Stimulated activated effector memory CD8-positive, alpha-beta T cell treated with anti-CD3 and anti-CD28 coated beads, Interleukin-12 subunit alpha, Interleukin-12 subunit beta, amount 100 ng/mL, for 72 hours (primary cell): Measurements from ENCODE around the gene CCDC127.
A peak's percentile ranks its signal among the peaks of the same experiment; 100 is the strongest.
"Not testable (repeated sequence)": the region's sequence is repeated elsewhere in the genome, so short reads cannot be mapped to it uniquely, and the experiment has no call there.

ENCODE experiments used
- ATAC-seq: fragments of 150-1000 bp; cut with Tn5 transposase; 2 replicates; pipeline ENCODE4 v1.10.0; 2021
- DNase-seq, 2 donors: peaks; one replicate each; pipeline ENCODE4 v3.0.0; 2021 to 2022; ENCODE audit warnings: low spot score in 2 of 2
- H3K27ac Mint-ChIP-seq: one replicate; pipeline ENCODE4 v1.8.0; 2022; ENCODE audit warnings: mild to moderate bottlenecking, mixed read lengths
- H3K36me3 Mint-ChIP-seq: one replicate; pipeline ENCODE4 v1.8.0; 2022; ENCODE audit warnings: mild to moderate bottlenecking, mixed read lengths
- H3K4me1 Mint-ChIP-seq: one replicate; pipeline ENCODE4 v1.8.0; 2022; ENCODE audit warnings: mixed read lengths
- H3K4me3 Mint-ChIP-seq: one replicate; pipeline ENCODE4 v1.8.0; 2022; ENCODE audit warnings: mild to moderate bottlenecking, mixed read lengths
- H3K9me3 Mint-ChIP-seq: one replicate; pipeline ENCODE4 v1.8.0; 2022; ENCODE audit warnings: mixed read lengths

The CCDC127 gene

DNA sequence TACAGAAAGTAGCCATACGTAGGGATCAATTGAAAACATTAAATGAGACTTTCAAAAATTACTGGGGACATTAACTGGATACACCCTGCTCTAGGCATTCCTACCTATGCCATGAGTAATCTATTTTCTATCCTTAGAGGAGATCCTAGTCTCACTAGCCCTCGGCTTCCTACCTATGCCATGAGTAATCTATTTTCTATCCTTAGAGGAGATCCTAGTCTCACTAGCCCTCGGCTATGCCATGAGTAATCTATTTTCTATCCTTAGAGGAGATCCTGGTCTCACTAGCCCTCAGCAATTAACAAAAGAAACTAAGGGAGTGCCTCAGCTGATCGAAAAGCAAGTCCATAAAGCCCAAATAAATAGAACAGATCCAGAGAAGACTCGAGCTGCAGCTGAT lies 27.8 kb upstream of the CCDC127 start:
- H3K27ac Mint-ChIP-seq, H3K9me3 Mint-ChIP-seq, ATAC-seq, H3K4me1 Mint-ChIP-seq, H3K4me3 Mint-ChIP-seq, DNase-seq: not testable (repeated sequence)
- H3K36me3 Mint-ChIP-seq, result peaks cover 79% of the 10 kb centered on the region

GRCh38 chr5:243683-244367 lies 25.9 kb upstream of the CCDC127 start:
- peaks cover 87% of the 10 kb centered on the region for H3K36me3 Mint-ChIP-seq
- H3K4me1 Mint-ChIP-seq, DNase-seq, H3K4me3 Mint-ChIP-seq, ATAC-seq, H3K9me3 Mint-ChIP-seq, H3K27ac Mint-ChIP-seq: not testable (repeated sequence)

DNA sequence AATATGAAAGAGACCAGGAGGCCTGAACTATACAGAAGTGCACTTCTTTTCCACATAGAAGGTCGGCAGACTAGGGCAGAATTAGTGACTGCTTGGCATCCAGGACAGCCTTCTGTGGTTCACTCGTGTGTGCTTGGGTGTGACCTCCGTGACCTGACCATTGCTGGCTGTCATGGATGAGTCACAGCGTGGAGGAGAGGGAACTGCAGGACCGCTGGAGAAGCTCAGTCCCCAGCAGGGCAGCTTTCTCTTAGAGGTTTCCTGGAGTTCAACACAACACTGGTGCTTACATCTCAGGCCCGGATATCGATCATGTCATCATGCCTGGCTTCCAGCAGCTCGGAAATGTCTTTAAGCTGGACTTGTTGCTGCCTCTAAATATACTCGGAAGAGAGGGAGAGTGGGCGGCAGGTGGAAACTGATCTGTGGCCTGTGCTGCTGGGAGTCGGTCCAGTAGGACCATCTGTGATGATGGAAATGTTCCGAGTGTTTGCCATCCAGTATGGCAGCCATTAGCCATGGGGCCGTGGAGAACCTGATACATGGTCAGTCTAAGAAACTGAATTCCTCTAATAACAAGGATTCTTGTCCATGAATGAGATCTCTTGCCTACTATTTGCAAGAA lies 23.2 kb upstream of the CCDC127 start:
- H3K9me3 Mint-ChIP-seq, DNase-seq, H3K4me3 Mint-ChIP-seq, H3K4me1 Mint-ChIP-seq, H3K27ac Mint-ChIP-seq, ATAC-seq: not testable (repeated sequence)
- peaks cover 88% of the 10 kb centered on the region for H3K36me3 Mint-ChIP-seq

- H3K4me1 Mint-ChIP-seq, DNase-seq, H3K9me3 Mint-ChIP-seq, H3K4me3 Mint-ChIP-seq, H3K27ac Mint-ChIP-seq, ATAC-seq: not testable (repeated sequence)
- H3K36me3 Mint-ChIP-seq, result peaks cover 88% of the 10 kb centered on the region
These were observed 22.6 kb upstream of the CCDC127 start for GRCh38 chr5:240550-240949.

DNA sequence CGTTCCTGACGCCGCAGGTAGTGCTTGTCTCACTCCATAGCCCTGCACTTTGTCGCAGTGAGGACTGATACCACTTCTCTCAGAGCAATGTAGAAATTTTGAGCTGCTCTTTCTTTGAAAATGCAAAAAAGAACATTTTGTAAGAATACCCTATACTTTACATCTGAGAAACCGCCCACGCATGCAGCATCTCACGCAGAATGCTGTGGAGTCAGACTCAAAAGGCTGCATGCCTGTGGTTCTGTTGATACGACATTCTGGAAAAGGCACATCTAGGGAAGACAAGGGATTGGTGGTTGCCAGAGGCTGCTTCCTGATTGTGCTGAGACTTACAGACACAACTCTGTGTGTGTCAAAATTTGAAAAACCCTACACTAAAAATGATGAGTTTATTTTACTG lies 20.0 kb upstream of the CCDC127 start:
- not testable (repeated sequence) for DNase-seq, ATAC-seq, H3K4me1 Mint-ChIP-seq, H3K9me3 Mint-ChIP-seq, H3K27ac Mint-ChIP-seq, H3K4me3 Mint-ChIP-seq
- peaks cover 100% of the 10 kb centered on the region for H3K36me3 Mint-ChIP-seq

DNA sequence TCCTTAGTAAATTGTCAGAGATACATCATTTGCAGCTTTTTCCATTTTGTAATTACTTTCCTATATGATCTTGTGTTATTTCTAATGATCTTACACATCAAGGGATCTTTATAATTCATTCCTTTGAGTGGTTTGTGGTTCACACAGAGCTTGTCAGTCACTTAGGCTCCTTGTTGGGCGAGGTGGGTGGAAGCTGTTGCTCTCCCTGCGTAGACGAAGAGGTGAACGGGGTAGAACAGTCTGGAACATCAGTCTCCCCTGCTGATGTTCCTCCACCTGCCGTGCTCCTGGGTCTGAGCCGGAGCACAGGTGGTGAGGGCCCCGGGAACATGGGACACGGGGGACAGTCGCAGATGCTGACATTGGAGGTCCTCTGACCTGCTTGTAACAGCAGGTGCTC lies 17.6 kb upstream of the CCDC127 start:
- not testable (repeated sequence) for H3K9me3 Mint-ChIP-seq, DNase-seq, ATAC-seq, H3K27ac Mint-ChIP-seq, H3K4me3 Mint-ChIP-seq
- Mint-ChIP-seq H3K36me3 (peaks cover 100% of the 10 kb centered on the region), H3K4me1 (peaks cover 12% of the 10 kb centered on the region)

GRCh38 chr5:234450-234849 lies 16.5 kb upstream of the CCDC127 start:
- H3K36me3 Mint-ChIP-seq, result peaks cover 100% of the 10 kb centered on the region
- H3K9me3 Mint-ChIP-seq, result no peaks in the 10 kb centered on the region
- H3K4me3 Mint-ChIP-seq, result no peak overlapping the region
- DNase-seq, result no peak
- H3K27ac Mint-ChIP-seq, result no peak overlapping the region
- ATAC-seq, result no peak
- peaks cover 12% of the 10 kb centered on the region for H3K4me1 Mint-ChIP-seq

DNA sequence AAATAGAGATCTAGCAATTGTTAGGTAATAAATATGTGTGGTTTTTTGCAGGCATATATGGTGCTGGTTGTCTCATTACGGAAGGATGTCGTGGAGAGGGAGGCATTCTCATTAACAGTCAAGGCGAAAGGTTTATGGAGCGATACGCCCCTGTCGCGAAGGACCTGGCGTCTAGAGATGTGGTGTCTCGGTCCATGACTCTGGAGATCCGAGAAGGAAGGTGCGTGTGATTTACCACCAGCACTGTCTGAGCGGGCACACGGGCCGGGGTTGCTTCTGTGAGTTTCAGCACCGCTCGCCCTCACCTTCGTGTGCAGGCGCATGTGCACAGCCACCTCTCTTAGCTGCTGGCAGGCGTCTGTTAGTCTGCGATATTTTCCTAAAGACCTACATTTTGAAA lies 15.5 kb upstream of the CCDC127 start:
- not testable (repeated sequence) for H3K9me3 Mint-ChIP-seq, ATAC-seq, DNase-seq, H3K4me3 Mint-ChIP-seq, H3K27ac Mint-ChIP-seq
- peaks cover 100% of the 10 kb centered on the region for H3K36me3 Mint-ChIP-seq
- H3K4me1 Mint-ChIP-seq, result peaks cover 12% of the 10 kb centered on the region

DNA sequence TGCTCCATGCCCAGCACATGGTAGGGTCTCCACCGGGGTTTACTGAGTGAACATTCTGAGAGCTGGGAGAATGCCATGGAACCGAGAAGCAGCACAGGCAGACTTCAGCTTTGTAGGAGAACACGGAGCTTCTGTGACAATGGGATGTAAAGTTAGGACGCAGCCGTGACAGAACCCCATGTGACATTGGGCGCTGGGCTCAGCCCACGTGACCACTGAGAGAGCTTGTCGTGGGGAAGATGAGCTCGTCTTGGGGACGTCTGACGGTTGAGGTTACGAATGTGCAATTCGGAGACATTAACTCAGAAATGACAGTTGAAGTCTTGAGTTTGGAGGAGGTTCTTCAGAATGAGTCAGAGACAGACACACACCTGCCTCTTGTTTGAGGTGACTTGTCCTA lies 13.7 kb upstream of the CCDC127 start:
- Mint-ChIP-seq H3K4me3 (no peak overlapping the region), H3K4me1 (peaks cover 12% of the 10 kb centered on the region), H3K27ac (no peak overlapping the region), H3K36me3 (peaks cover 100% of the 10 kb centered on the region), H3K9me3 (no peaks in the 10 kb centered on the region)
- ATAC-seq (peak; percentile 77), DNase-seq (no peak)

DNA sequence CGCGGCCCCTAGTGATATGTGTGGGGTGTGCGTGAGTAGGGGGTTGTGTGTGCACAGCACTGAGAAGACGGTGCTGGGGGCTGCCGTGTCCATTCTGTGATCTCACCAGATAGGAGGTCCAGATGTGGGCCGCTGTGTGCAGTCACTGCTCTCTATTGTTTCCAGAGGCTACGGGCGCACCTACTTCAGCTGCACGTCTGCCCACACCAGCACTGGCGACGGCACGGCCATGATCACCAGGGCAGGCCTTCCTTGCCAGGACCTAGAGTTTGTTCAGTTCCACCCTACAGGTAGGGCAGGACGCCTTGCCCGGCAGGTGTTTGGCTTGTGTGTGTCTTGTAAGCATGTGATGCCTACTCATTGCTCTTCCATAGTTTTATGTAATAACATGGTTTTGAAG lies 12.8 kb upstream of the CCDC127 start:
- Mint-ChIP-seq H3K36me3 (peaks cover 100% of the 10 kb centered on the region), H3K4me3 (no peak overlapping the region), H3K9me3 (no peaks in the 10 kb centered on the region), H3K27ac (no peak overlapping the region), H3K4me1 (peaks cover 14% of the 10 kb centered on the region)
- ATAC-seq (no peak), DNase-seq (no peak)

DNA sequence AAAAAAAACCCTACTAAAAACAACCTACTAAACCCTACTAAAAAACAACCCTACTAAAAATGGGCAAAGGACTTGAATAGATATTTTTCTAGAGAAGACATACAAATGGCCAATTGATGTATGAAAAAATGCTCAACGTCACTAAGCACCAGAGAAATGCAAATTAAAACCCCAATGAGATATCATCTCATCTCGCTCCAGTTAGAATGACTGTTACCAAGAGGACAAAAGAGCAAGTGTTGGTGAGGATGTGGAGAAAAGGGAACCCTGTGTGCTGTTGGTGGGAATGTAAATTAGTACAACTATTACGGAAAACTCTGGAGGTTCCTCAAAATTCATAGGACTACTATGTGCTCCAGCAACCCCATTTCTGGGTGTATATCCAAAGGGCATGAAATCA lies 10.9 kb upstream of the CCDC127 start:
- DNase-seq, result no peak
- Mint-ChIP-seq H3K4me1 (peaks cover 20% of the 10 kb centered on the region), H3K4me3 (no peak overlapping the region), H3K9me3 (no peaks in the 10 kb centered on the region), H3K27ac (no peak overlapping the region), H3K36me3 (peaks cover 100% of the 10 kb centered on the region)
- ATAC-seq, result no peak

DNA sequence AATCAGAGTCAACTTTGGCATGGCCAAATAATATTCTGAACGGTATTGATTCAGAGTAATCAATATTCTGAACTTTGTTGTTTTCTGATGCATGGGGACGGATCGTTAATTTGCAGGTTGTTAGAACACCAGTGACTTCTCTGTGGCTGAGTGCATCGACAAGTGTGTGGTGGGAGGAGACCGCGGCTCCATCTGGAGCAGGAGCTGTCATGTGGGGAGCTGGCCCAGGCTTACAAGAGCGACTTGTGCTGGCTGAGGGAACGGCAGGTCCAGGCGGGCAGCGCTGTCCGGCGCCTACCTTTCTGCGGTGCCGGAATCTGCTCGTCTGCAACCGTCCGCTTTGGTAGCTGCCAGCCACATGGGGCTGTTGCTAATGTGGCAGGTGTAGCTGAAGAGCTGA lies 9.4 kb upstream of the CCDC127 start:
- not testable (repeated sequence) for DNase-seq, ATAC-seq, H3K9me3 Mint-ChIP-seq, H3K4me3 Mint-ChIP-seq, H3K27ac Mint-ChIP-seq
- Mint-ChIP-seq H3K4me1 (peaks cover 31% of the 10 kb centered on the region), H3K36me3 (peaks cover 94% of the 10 kb centered on the region)

GRCh38 chr5:225334-225733 lies 7.4 kb upstream of the CCDC127 start:
- ATAC-seq (no peak), DNase-seq (no peak)
- Mint-ChIP-seq H3K27ac (peak overlapping the region; percentile 74), H3K4me1 (peaks cover 37% of the 10 kb centered on the region), H3K4me3 (no peak overlapping the region), H3K36me3 (peaks cover 79% of the 10 kb centered on the region), H3K9me3 (no peaks in the 10 kb centered on the region)

GRCh38 chr5:223791-224190 lies 5.8 kb upstream of the CCDC127 start:
- H3K27ac Mint-ChIP-seq, result no peak overlapping the region
- no peak for DNase-seq
- peaks cover 69% of the 10 kb centered on the region for H3K36me3 Mint-ChIP-seq
- ATAC-seq, result no peak
- H3K4me3 Mint-ChIP-seq, result no peak overlapping the region
- peaks cover 43% of the 10 kb centered on the region for H3K4me1 Mint-ChIP-seq
- no peaks in the 10 kb centered on the region for H3K9me3 Mint-ChIP-seq

GRCh38 chr5:222951-223715 lies 5.2 kb upstream of the CCDC127 start:
- not testable (repeated sequence) for H3K9me3 Mint-ChIP-seq, DNase-seq, H3K4me3 Mint-ChIP-seq, ATAC-seq
- Mint-ChIP-seq H3K4me1 (peaks cover 43% of the 10 kb centered on the region), H3K27ac (peak overlapping the region; percentile 73), H3K36me3 (peaks cover 64% of the 10 kb centered on the region)

DNA sequence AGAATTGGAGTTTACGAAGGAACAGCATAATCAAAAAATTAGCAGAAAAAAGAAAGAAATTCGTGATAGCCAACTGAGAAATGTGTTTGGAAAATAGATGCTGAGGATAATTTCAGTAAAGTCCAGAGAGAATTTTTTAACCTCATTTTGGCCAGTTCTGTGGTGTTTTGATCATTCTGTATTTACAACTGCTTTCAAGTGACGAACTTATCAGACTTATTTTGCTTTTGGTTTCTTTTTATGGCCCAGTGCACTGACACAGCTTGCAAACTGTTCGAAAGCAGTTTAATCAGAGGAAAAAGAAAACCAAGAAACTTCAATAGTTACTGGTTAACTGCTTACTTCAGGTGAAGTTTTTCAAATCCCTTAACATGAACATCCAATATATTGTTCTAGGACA lies 2.0 kb upstream of the CCDC127 start:
- no peaks in the 10 kb centered on the region for H3K9me3 Mint-ChIP-seq
- peaks cover 55% of the 10 kb centered on the region for H3K4me1 Mint-ChIP-seq
- H3K27ac Mint-ChIP-seq, result peak overlapping the region; percentile 82
- peak overlapping the region; percentile 88 for H3K4me3 Mint-ChIP-seq
- peaks cover 53% of the 10 kb centered on the region for H3K36me3 Mint-ChIP-seq
- DNase-seq (no peak), ATAC-seq (no peak)
